ENCODE data around the gene PRF1. TPM values are rescaled to one million over a fixed set of nuclear protein-coding genes. Genes with fewer than 3 reads are reported as not detected.

Gene PRF1
- total and polyA plus RNA-seq, 3 experiments from 2014 or later: 94.8 to 762 (median 95.7) TPM

DNA sequence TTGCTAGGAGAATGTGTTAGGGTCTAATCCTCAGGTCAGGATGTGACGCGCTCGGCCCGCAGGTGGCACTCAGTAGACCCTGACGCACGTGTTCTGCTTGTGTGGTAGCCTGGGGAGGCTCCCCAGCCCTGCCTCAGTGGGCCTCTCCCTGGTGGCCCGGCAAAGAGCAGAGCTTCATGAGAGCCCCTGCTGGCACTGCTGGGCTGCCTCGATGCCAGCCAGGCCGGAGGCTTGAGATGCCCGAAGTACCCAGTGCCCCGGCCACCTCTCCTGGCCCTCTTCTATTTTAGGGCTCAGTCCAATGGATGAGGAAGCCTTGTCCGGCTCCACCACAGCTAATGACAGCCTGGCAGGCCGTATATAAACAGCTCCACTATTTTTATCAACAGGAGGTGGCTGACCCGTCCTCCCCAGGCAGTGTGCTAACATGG, 42.0 kb downstream of the PRF1 start:
- H3K27ac Mint-ChIP-seq: peak overlapping the region in 3 of 8 donors; percentile 27 to 69 (median 33)
- H3K9me3 ChIP-seq (ENCODE audit: low read length): no peaks in the 10 kb centered on the region
- DNase-seq: peak in 1 of 5 donors; percentile 15
- no peak overlapping the region for H3K27ac ChIP-seq (ENCODE audit: low read depth, low read length)
- no peaks in the 10 kb centered on the region for H3K36me3 ChIP-seq (ENCODE audit: insufficient read depth, low read length)
- H3K4me3 Mint-ChIP-seq: no peak overlapping the region
- no peaks in the 10 kb centered on the region for H3K9me3 Mint-ChIP-seq
- peaks cover 0 to 7% of the 10 kb centered on the region in 2 donors for H3K27me3 Mint-ChIP-seq
- peaks cover 19 to 34% (median 24%) of the 10 kb centered on the region in 3 donors for H3K4me1 Mint-ChIP-seq
- peaks cover 11% of the 10 kb centered on the region for H3K4me1 ChIP-seq (ENCODE audit: insufficient read depth, low read length)
- ChIA-PET CTCF (interaction anchor here (1.0 to 5.0 kb wide), 8 partner anchors 10 to 219 kb away, joined by 3 to 81 read pairs (median 8); no protein-coding TSS in a partner anchor), POLR2A (no interaction called here)
- H3K4me3 ChIP-seq (ENCODE audit: low read length): no peak overlapping the region
- no peaks in the 10 kb centered on the region for H3K27me3 ChIP-seq (ENCODE audit: insufficient read depth, low read length, poor library complexity, severe bottlenecking)
- no peaks in the 10 kb centered on the region for H3K36me3 Mint-ChIP-seq

DNA sequence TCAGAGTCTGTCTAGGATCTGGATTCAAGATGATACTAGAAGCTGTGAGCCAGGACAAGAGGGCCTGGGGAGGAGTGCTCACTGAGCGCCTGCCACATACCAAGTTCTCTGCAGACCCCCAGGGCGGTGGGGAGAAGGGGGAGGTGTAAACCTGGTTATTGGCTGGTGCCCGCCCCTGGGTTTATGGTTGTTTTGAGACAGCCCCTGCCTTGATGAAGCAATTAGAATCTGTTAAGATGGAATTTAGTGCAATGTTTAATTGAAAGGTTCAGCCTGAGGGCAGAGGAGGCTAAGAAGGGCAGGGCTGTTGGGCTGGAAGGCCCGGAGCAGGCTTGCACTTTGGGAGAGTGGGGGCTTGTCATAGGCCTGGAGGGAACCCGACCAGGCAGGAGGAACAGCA, 42.7 kb downstream of the PRF1 start:
- ChIA-PET POLR2A (no interaction called here), CTCF (interaction anchor here (1.0 to 5.0 kb wide), 13 partner anchors 10 to 219 kb away, joined by 3 to 81 read pairs (median 4); partner anchors contain the start of gene PRF1)
- Histone ChIP-seq H3K4me3 (ENCODE audit: low read length) (no peak overlapping the region), H3K4me1 (ENCODE audit: insufficient read depth, low read length) (peaks cover 11% of the 10 kb centered on the region), H3K27me3 (ENCODE audit: insufficient read depth, low read length, poor library complexity, severe bottlenecking) (no peaks in the 10 kb centered on the region), H3K36me3 (ENCODE audit: insufficient read depth, low read length) (no peaks in the 10 kb centered on the region), H3K9me3 (ENCODE audit: low read length) (no peaks in the 10 kb centered on the region), H3K27ac (ENCODE audit: low read depth, low read length) (peak overlapping the region; percentile 74)
- Mint-ChIP-seq H3K9me3 (no peaks in the 10 kb centered on the region), H3K4me3 (peak overlapping the region in 6 of 7 donors; percentile 86 to 94 (median 88)), H3K27me3 (peaks cover 0 to 7% of the 10 kb centered on the region in 2 donors), H3K4me1 (peaks cover 19 to 31% (median 23%) of the 10 kb centered on the region in 3 donors), H3K36me3 (no peaks in the 10 kb centered on the region), H3K27ac (peak overlapping the region in 7 of 8 donors; percentile 32 to 92 (median 86))
- no peak for DNase-seq

DNA sequence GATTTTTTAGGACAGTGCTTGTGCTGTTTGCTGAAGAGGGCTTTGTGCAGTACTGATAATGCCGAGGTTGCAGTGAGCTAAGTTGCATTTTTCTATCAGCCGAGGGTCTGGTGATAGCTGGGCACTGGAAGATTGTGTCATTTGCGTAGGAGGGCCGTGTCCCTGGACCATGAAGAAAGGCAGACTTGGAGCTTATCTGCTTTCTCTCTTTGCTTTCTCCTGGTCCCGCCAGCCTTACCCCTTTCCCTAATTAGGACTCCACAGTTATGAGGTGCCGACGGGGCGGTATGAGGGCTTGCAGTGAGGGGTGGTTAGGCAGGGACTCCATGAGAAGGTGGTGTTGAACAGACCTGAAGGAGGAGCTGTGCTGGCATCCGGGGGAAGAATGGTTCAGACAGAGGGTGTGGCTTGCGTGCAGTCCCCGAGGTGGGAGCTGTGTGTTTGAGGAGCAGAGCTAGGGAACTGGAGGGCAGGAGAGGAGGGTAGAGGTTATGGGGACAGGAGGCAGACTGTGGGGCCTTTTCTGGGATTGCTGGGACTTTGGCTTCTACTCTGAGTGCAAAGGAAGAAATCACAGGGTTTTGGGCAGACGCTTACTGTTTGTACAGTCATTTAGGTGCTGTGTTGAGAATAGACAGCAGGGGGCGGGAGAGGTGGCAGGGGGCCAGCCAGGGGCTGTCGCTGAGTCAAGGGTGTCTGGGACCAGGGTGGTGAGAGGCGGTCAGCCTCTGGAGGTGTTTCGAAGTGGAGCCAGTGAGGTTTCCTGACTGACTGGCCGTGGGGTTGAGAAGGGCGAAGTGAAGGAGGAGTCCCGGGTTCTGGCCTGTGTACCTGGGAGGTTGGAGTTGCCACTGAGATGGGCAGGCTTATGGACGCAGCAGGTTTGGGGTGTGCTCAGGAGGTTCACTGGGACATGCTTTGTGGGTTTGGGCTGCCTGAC, 43.4 kb downstream of the PRF1 start:
- no peaks in the 10 kb centered on the region for H3K27me3 ChIP-seq (ENCODE audit: insufficient read depth, low read length, poor library complexity, severe bottlenecking)
- no peaks in the 10 kb centered on the region for H3K9me3 ChIP-seq (ENCODE audit: low read length)
- CTCF ChIA-PET: interaction anchor here (0.5 to 5.0 kb wide), 44 partner anchors 9 to 261 kb away, joined by 3 to 81 read pairs (median 4); partner anchors contain the start of gene PRF1
- no peaks in the 10 kb centered on the region for H3K9me3 Mint-ChIP-seq
- H3K4me1 ChIP-seq (ENCODE audit: insufficient read depth, low read length): peaks cover 11% of the 10 kb centered on the region
- H3K4me1 Mint-ChIP-seq: peaks cover 19 to 27% (median 22%) of the 10 kb centered on the region in 3 donors
- DNase-seq: peak; percentile 64 to 80 (median 67)
- H3K27ac Mint-ChIP-seq: peak overlapping the region; percentile 32 to 96 (median 91)
- H3K27ac ChIP-seq (ENCODE audit: low read depth, low read length): peak overlapping the region; percentile 74
- peak overlapping the region; percentile 70 for H3K4me3 ChIP-seq (ENCODE audit: low read length)
- H3K36me3 ChIP-seq (ENCODE audit: insufficient read depth, low read length): no peaks in the 10 kb centered on the region
- H3K4me3 Mint-ChIP-seq: peak overlapping the region; percentile 80 to 94 (median 87)
- POLR2A ChIA-PET: interaction anchor here (1.0 kb wide), 1 partner anchor 197 kb away, joined by 3 read pairs; no protein-coding TSS in a partner anchor
- no peaks in the 10 kb centered on the region for H3K36me3 Mint-ChIP-seq
- peaks cover 0 to 7% of the 10 kb centered on the region in 2 donors for H3K27me3 Mint-ChIP-seq

DNA sequence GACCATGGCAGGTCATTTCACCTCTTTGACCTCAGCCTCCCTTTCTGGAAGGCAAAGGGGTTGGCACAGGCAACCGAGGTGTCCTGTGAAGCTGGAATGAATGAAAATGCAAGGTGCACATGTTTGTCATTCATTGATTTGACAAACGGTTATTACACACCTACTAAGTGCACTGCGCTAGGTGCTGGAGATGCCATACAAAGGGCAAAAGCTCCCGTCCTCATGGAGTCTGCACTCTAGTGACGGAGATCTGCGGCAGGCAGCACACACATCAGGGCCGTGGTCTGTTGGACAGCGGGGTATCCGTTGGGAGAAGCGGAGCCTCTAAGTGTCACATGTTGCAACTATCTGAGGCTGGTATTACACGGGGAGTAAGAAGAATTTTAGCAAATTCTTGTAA, 44.2 kb downstream of the PRF1 start:
- Mint-ChIP-seq H3K4me3 (peak overlapping the region in 6 of 7 donors; percentile 29 to 94 (median 86)), H3K4me1 (peaks cover 19 to 23% (median 19%) of the 10 kb centered on the region in 3 donors), H3K9me3 (no peaks in the 10 kb centered on the region), H3K27ac (peak overlapping the region in 2 of 8 donors; percentile 32 to 92), H3K36me3 (no peaks in the 10 kb centered on the region), H3K27me3 (peaks cover 0 to 7% of the 10 kb centered on the region in 2 donors)
- ChIA-PET POLR2A (no interaction called here), CTCF (interaction anchor here (0.7 to 5.0 kb wide), 24 partner anchors 8 to 262 kb away, joined by 3 to 81 read pairs (median 4); partner anchors contain the start of gene PRF1)
- Histone ChIP-seq H3K36me3 (ENCODE audit: insufficient read depth, low read length) (no peaks in the 10 kb centered on the region), H3K4me1 (ENCODE audit: insufficient read depth, low read length) (peaks cover 11% of the 10 kb centered on the region), H3K27me3 (ENCODE audit: insufficient read depth, low read length, poor library complexity, severe bottlenecking) (no peaks in the 10 kb centered on the region), H3K4me3 (ENCODE audit: low read length) (no peak overlapping the region), H3K27ac (ENCODE audit: low read depth, low read length) (peak overlapping the region; percentile 29), H3K9me3 (ENCODE audit: low read length) (no peaks in the 10 kb centered on the region)
- no peak for DNase-seq

DNA sequence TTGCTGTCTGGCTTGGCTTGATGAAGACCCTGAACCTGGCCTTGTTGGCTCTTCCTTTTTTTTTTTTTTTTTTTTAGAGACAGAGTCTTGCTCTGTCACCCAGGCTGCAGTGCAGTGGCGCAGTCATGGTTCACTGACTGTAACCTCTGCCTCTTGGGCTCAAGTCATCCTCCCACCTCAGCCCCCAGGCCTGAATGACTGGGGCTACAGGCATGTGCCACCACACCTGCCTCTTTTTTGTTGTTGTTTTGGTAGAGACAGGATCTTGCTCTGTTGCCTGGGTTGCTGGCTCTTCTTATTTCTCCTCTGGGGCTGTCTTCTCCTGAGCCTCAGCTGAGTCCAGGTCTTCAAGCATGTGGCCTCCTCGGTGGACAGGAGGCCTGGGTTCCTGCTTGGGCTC, 44.7 kb downstream of the PRF1 start:
- Histone ChIP-seq H3K4me1 (ENCODE audit: insufficient read depth, low read length) (peaks cover 11% of the 10 kb centered on the region), H3K4me3 (ENCODE audit: low read length) (no peak overlapping the region), H3K27me3 (ENCODE audit: insufficient read depth, low read length, poor library complexity, severe bottlenecking) (no peaks in the 10 kb centered on the region), H3K9me3 (ENCODE audit: low read length) (no peaks in the 10 kb centered on the region), H3K36me3 (ENCODE audit: insufficient read depth, low read length) (no peaks in the 10 kb centered on the region), H3K27ac (ENCODE audit: low read depth, low read length) (peak overlapping the region; percentile 29)
- CTCF ChIA-PET: interaction anchor here (1.8 to 5.0 kb wide), 5 partner anchors 8 to 202 kb away, joined by 4 to 81 read pairs (median 13); no protein-coding TSS in a partner anchor
- no peak overlapping the region for H3K4me3 Mint-ChIP-seq
- no peak overlapping the region for H3K27ac Mint-ChIP-seq
- DNase-seq: no peak
- peaks cover 17 to 19% (median 19%) of the 10 kb centered on the region in 3 donors for H3K4me1 Mint-ChIP-seq
- peaks cover 0 to 7% of the 10 kb centered on the region in 2 donors for H3K27me3 Mint-ChIP-seq
- no peaks in the 10 kb centered on the region for H3K9me3 Mint-ChIP-seq
- no peaks in the 10 kb centered on the region for H3K36me3 Mint-ChIP-seq
- POLR2A ChIA-PET: no interaction called here

DNA sequence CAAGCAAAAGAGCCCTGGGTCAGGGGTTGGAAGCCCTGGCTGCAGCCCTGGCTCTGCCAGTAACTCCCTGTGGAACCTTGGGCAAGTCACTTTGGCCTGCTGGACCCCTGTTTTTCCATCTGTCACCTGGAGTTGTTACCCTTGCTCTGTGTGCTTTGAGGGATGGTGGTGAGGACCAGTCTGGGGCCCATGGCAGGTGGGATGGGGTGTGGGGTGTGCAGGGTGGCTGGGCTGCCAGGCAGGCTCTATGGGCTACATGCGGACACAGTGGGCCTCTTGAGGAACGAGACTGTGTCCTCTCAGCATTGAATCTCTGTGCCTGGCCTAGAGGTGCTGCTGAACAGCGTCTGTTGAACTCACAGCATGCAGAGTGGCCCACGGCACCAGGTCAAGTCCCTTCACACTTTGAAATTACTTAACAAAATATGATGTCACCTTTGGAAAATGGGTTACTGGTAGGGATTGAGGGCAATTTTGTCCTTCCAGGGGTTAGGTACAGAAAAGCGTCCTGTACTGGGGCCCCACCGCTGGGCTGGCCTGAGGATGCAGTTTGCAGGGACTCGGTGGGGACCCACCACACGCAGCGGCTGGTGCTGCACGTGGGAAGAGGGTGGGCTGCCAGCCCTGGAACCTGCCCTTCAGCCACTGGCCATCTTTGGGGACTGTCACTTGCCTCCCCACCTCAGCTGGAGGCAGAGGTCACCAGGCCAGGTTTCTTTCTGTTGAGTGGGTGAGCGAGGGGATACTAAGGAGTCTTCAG, 45.3 kb downstream of the PRF1 start:
- peak in 1 of 5 donors; percentile 37 for DNase-seq
- Histone ChIP-seq H3K36me3 (ENCODE audit: insufficient read depth, low read length) (no peaks in the 10 kb centered on the region), H3K4me1 (ENCODE audit: insufficient read depth, low read length) (peaks cover 11% of the 10 kb centered on the region), H3K4me3 (ENCODE audit: low read length) (no peak overlapping the region), H3K27ac (ENCODE audit: low read depth, low read length) (no peak overlapping the region), H3K9me3 (ENCODE audit: low read length) (no peaks in the 10 kb centered on the region), H3K27me3 (ENCODE audit: insufficient read depth, low read length, poor library complexity, severe bottlenecking) (no peaks in the 10 kb centered on the region)
- H3K36me3 Mint-ChIP-seq: no peaks in the 10 kb centered on the region
- no peak overlapping the region for H3K27ac Mint-ChIP-seq
- no peaks in the 10 kb centered on the region for H3K9me3 Mint-ChIP-seq
- H3K27me3 Mint-ChIP-seq: peaks cover 0 to 5% of the 10 kb centered on the region in 2 donors
- no peak overlapping the region for H3K4me3 Mint-ChIP-seq
- peaks cover 17 to 19% (median 19%) of the 10 kb centered on the region in 3 donors for H3K4me1 Mint-ChIP-seq
- POLR2A ChIA-PET: no interaction called here
- CTCF ChIA-PET: interaction anchor here (2.0 to 5.0 kb wide), 2 partner anchors 176 to 202 kb away, joined by 4 to 81 read pairs; no protein-coding TSS in a partner anchor

DNA sequence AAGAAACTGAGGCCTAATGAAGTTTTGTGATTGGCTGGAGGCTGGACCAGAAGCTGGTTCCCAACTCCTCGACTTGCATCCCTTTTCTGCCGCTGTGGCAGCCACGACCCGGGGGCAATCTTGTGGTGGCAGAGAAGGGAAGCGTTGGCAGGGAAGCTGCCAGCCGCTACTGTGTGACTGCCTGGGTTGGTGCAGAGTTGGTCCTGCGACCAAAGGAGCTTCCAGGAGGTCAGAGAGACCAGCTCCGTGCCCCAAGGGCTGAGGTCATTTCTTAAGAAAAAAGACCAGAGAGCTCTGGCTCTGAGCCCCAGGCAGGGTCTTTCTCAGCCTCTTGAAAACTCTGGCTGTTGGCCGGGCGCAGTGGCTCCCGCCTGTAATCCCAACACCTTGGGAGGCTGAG, 47.2 kb downstream of the PRF1 start:
- Mint-ChIP-seq H3K27me3 (peaks cover 0 to 5% of the 10 kb centered on the region in 2 donors), H3K9me3 (no peaks in the 10 kb centered on the region), H3K36me3 (no peaks in the 10 kb centered on the region), H3K4me3 (no peak overlapping the region), H3K4me1 (peaks cover 17 to 19% (median 19%) of the 10 kb centered on the region in 3 donors), H3K27ac (no peak overlapping the region)
- ChIA-PET POLR2A (no interaction called here), CTCF (interaction anchor here (1.2 kb wide), 1 partner anchor 64 kb away, joined by 3 read pairs; no protein-coding TSS in a partner anchor)
- Histone ChIP-seq H3K27me3 (ENCODE audit: insufficient read depth, low read length, poor library complexity, severe bottlenecking) (no peaks in the 10 kb centered on the region), H3K4me3 (ENCODE audit: low read length) (no peak overlapping the region), H3K36me3 (ENCODE audit: insufficient read depth, low read length) (no peaks in the 10 kb centered on the region), H3K4me1 (ENCODE audit: insufficient read depth, low read length) (peaks cover 11% of the 10 kb centered on the region), H3K9me3 (ENCODE audit: low read length) (no peaks in the 10 kb centered on the region), H3K27ac (ENCODE audit: low read depth, low read length) (no peak overlapping the region)
- DNase-seq: no peak
